HFF-Myc (cell line): ENCODE data around the gene NCKAP1.

Experiments used
- DNase-seq: peaks from one replicate; pipeline ENCODE4 v3.0.0-alpha.2; 2011; ENCODE audit warnings: low read depth; ENCODE audit errors: extremely low read depth
- H3K4me3 ChIP-seq: replicated peaks from 2 replicates; pipeline ENCODE4 v1.5.1; 2011; ENCODE audit warnings: low read depth, mild to moderate bottlenecking, control low read depth, low read length
- CTCF ChIP-seq: IDR thresholded peaks from 2 replicates; pipeline ENCODE4 v1.5.1; 2012; ENCODE audit warnings: mild to moderate bottlenecking, low read depth, low read length, control low read depth; ENCODE audit errors: missing control alignments

The NCKAP1 gene

GRCh38 chr2:183038341-183039300, at the start of gene NCKAP1:
Gene NCKAP1 (minus strand): TSS chr2:183038457. CDS start chr2:183038099, 358 bp downstream.
- DNase-seq: peak; percentile 14
- H3K4me3 ChIP-seq: peak within 1 kb of the TSS; percentile 79
- TF ChIP-seq CTCF: peak; percentile 36

- no peak for DNase-seq
- no peak overlapping the region for H3K4me3 ChIP-seq
- no peak for TF ChIP-seq CTCF
Observed at GRCh38 chr2:183081911-183082310, 43.7 kb upstream of the NCKAP1 start.

- no peak for TF ChIP-seq CTCF
- peak overlapping the region; percentile 58 for H3K4me3 ChIP-seq
- DNase-seq: no peak
Observed at GRCh38 chr2:183079139-183079775, 41.0 kb upstream of the NCKAP1 start.

- peak; percentile 91 for DNase-seq
- peak within 1 kb of the TSS; percentile 58 for H3K4me3 ChIP-seq
- no peak for TF ChIP-seq CTCF
Observed at GRCh38 chr2:183078464-183079138, 40.3 kb upstream of the NCKAP1 start, which contains the start of gene DUSP19. Gene DUSP19 (plus strand): TSS chr2:183078747. CDS start chr2:183078934, 187 bp downstream.

GRCh38 chr2:183078163-183078463, 39.9 kb upstream of the NCKAP1 start:
- DNase-seq: no peak
- TF ChIP-seq CTCF: no peak
- peak overlapping the region; percentile 58 for H3K4me3 ChIP-seq

GRCh38 chr2:183072177-183072576, 33.9 kb upstream of the NCKAP1 start:
- no peak for TF ChIP-seq CTCF
- DNase-seq: no peak

More at GRCh38 chr2:183072177-183072576, 33.9 kb upstream of the NCKAP1 start:
- H3K4me3 ChIP-seq: no peak overlapping the region
